Vagina (tissue), 2 donors: ENCODE measurements around the gene SLC16A10.

Source experiments
- POLR2A ChIP-seq, 2 donors: fragments of 450-650 bp; IDR thresholded peaks; one replicate each; pipeline ENCODE4 v1.6.1; 2017; ENCODE audit warnings: antibody characterized with exemption in 2 of 2, mild to moderate bottlenecking in 2 of 2, moderate library complexity in 2 of 2
- POLR2AphosphoS5 ChIP-seq, 2 donors: sonication (generic); formaldehyde crosslinking; IDR thresholded peaks; one replicate each; pipeline ENCODE4 v1.9.0; 2017; ENCODE audit warnings: antibody characterized with exemption in 2 of 2, mild to moderate bottlenecking in 2 of 2, low read depth in 1 of 2; ENCODE audit not compliant: insufficient read depth in 1 of 2

GRCh38 chr6:111207141-111207858, 120.0 kb downstream of the SLC16A10 start:
- TF ChIP-seq POLR2A (IDR thresholded peaks at IDR 0.05) (no peak), POLR2AphosphoS5 (IDR thresholded peaks at IDR 0.05; ENCODE audit: insufficient read depth in 1 of 2, low read depth in 1 of 2) (no peak)
